HT-29 (cell line): ENCODE data around the gene HAUS7. TPM values are rescaled to one million over a fixed set of nuclear protein-coding genes. Genes with fewer than 3 reads are reported as not detected.

Experiments used
- DNase-seq: peaks from one replicate; pipeline ENCODE4 v3.0.0-alpha.2; 2015; ENCODE audit warnings: low spot score
- total RNA-seq: library from RNA; depleted of rRNA; stranded (reverse); fragments of >200 nt; shearing (Covaris generic); gene quantifications from 2 replicates; pipeline ENCODE4 v1.2.3, GENCODE V29; 2014; rRNA removed

HAUS7 gene
- 75.1 and 85.6 TPM in 2 replicates for total RNA-seq

DNA sequence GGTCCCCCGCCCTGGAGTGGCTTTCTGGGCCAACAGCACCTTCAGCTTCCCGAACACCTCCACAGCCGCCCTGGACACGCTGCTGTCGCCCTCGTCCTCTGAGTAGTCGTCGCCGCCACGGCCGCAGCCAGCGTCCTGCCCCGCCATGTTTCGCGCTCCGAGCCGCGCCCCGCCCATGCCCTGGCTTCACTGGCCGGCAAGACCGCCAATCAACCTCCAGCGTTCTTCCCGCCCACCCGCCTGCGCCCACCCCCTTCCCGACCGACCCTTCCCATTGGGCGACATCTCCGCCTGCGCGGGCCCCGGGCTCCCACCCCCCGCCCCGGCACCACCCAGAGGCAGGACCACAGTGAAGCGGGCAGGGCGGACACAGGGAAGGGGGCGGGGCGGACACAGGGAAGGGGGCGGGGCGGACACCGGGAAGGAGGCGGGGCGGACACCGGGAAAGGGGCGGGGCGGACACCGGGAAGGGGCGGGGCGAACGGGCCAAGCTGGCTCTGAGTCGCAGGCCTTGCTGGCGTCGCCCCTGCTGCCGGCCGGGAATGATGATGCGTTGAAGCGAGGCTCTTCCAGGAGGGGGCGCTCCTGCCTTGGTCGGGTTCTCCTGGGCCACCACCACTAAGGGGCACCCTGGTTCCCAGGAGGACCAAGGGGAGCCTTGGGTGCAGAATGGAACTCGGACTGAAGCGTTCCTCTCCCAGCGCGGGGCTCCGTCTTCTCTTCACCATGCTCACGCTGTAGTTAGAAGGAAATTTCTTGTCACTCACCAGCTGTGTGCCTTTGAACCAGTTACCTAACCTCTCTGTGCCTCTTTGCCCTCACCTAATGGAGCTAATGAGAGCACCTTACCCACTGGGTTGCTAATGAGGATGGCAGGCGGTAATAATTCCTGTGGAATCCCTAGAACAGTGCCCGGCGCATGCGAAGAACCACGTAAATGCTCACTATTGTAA lies at the start of gene HAUS7:
TSS of gene HAUS7 (minus strand) at position 166 of the 953 bp plus-strand sequence. CDS start at position 147, 19 bp downstream.
- peak; percentile 96 for DNase-seq

GRCh38 chrX:153519569-153520286 lies 49.4 kb upstream of the HAUS7 start:
- DNase-seq: no peak

GRCh38 chrX:153517946-153518834 lies 47.8 kb upstream of the HAUS7 start:
- no peak for DNase-seq

GRCh38 chrX:153517423-153517822 lies 47.0 kb upstream of the HAUS7 start, which contains the start of gene ATP2B3:
Gene ATP2B3, plus strand, starts transcription at chrX:153517642. Its CDS starts 18,606 bp downstream, at chrX:153536248.
- no peak for DNase-seq

DNA sequence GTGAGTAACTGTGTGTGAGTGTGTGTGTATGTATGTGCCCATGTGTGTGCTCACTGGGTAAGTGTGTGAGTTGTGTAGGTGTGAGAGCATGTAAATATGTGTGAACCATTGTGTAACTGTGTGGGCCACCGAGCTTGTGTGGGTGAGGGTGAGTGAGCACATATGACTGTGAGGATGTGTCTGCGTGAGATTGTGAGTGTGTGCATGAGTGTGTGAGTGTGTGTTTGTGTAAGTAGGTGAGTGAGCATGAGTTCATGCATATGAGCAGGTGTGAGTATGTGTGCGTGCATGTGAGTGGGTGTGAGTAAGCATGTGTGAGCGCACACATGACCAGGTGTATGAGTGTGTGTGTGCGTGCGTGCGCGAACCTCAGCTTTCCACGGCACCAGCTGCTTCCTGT lies 45.7 kb upstream of the HAUS7 start:
- no peak for DNase-seq

DNA sequence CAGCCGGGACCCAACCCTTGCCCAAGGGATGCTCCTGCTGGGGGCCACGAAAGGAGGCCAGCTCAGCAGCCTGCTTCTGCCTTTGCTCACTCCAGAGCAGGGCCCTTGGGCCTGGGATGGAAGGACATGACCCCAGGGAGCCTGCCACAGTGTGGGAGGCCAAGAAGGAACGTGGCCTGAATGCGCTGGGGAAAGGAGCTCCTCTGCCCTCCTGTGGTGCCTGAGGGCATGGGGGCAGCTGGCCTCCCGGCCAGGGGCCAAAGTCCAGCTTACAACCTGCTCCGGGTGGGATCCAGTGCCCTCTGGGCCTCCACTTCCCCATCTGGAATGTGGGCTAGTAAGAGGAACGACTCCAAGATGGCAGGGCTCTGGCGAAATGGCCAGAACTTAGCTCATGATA lies 45.1 kb upstream of the HAUS7 start:
- DNase-seq: no peak

GRCh38 chrX:153514259-153514658 lies 43.9 kb upstream of the HAUS7 start:
- no peak for DNase-seq

DNA sequence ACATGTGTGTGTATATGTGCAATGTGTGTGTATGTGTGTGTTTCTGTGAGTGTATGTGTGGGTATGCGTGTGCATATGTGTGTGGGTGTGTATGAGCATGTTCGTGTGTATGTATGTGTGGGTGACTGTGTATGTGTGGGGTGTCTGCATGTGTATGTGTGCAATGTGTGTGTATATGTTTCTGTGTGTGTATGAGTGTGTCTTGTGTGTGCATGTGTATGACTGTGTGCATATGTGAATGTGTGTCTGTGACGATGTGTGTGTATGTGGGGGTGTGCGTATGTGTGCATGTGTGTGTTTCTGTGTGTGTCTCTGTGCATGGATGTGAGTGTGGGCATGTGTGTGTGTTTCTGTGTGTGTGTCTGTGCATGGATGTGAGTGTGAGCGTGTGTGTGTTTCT lies 42.9 kb upstream of the HAUS7 start:
- DNase-seq: no peak

GRCh38 chrX:153512501-153512893 lies 42.1 kb upstream of the HAUS7 start:
- no peak for DNase-seq

- DNase-seq: no peak
Measured at GRCh38 chrX:153511784-153512500, 41.6 kb upstream of the HAUS7 start.

DNA sequence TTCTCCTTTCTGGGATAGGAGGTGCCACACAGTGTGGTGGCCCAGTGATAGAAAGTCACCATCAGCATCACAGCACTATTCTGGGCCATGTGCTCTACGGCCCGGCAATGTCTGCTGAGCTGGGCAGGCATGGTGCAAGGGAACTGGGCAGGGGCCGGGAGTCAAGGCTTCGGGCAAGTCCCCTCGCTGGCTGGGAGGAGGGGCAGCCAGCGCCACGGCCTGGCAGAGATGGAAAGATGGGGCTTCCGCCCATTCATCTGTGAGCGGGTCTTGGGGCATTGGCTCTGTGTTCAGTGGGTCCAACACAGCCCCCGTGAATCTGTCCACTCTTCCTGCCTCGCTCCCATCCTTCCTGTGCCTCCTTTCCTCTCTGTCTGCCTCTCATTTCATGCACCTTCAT lies 40.0 kb upstream of the HAUS7 start:
- DNase-seq: no peak

DNA sequence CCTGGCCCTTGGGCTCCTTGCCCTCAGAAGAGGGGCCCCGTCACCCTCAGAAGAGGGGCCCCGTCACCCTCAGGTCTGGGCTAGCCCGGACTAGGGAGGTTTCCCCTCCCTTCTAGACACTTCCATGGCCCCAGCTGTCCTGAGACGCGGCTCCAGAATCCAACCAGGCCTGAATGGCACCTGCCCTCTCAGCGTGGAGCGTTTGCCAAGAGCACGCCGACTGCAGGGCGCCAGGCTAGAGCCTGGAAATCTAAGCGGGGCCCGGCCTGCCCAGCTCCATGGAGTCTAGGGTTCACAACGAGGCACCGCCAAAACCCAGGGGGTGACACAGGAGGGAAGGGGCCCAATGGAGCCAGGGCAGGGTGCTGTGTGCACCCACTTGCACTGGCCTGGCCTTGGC lies 39.2 kb upstream of the HAUS7 start:
- no peak for DNase-seq

DNA sequence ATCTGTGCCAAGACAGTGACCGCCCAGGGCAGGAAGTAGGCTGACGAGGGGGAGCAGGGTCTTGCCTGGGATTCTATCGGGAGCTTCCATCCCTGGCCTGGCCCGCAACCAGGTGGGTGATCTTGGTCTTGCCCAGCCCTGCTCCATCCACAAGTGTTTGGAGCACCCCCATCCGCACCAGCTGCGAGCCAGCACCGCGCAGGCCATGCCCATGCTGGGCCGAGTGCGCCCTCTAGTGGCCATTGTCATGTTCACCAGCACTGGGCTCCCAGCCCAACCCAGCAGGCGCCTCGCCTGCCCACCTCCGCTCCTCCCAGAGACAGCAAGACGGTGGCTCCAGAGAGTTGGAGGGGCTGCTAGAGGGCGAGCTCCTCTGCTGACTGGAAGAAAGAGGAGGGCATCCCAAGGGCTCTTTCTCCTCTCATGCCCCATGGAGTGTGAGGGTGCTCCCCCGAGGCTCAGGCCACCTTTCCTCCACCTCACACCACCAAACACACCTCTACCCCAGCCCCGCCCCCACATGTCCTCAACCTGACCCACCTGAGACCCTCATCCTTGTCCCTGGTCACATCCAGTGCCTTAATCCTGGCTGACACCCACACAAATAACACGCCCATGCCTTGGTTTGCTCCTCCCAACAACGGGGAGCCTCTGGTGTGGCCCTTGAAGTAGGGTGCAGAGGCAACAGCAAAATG lies 37.3 kb upstream of the HAUS7 start:
- peak; percentile 95 for DNase-seq

- DNase-seq: no peak
Measured at GRCh38 chrX:153505361-153505760, 35.0 kb upstream of the HAUS7 start.

GRCh38 chrX:153504445-153505016 lies 34.2 kb upstream of the HAUS7 start:
- DNase-seq: peak; percentile 51

GRCh38 chrX:153502796-153503195 lies 32.4 kb upstream of the HAUS7 start:
- DNase-seq: no peak

- no peak for DNase-seq
Measured at GRCh38 chrX:153502131-153502530, 31.8 kb upstream of the HAUS7 start.

- DNase-seq: no peak
Measured at GRCh38 chrX:153501530-153501929, 31.2 kb upstream of the HAUS7 start.

DNA sequence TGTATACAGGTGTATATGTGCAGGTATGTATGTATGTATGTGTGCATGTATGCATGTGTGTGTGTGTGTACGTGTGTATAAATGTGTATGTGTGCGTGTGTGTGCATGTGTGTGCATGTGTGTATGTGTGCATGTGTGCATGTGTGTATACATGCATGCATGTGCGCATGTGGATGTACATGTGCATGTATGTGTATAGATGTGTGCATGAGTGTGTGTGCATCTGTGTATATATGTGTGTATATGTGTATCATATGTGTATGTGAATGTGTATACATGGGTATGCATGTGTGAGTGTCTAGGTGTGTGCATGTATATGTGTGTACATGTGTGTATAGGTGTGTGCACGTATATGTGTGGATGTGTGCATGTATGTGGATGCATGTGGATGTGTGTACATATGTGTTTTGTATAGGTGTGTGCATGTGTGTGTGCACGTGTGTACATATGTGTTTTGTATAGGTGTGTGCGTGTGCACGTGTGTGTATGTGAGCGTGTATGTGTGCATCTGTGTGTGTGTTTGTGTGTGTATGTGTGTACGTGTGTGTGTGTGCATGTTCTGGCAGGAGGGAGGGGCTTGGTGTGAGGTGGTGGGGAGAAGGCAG lies 30.4 kb upstream of the HAUS7 start:
- no peak for DNase-seq
